ENCODE results near the gene CERS6. TPM values are rescaled to one million over a fixed set of nuclear protein-coding genes. Genes with fewer than 3 reads are reported as not detected.

The CERS6 gene
- total RNA-seq, 1 experiment from 2014 or later = 8.3 TPM

DNA sequence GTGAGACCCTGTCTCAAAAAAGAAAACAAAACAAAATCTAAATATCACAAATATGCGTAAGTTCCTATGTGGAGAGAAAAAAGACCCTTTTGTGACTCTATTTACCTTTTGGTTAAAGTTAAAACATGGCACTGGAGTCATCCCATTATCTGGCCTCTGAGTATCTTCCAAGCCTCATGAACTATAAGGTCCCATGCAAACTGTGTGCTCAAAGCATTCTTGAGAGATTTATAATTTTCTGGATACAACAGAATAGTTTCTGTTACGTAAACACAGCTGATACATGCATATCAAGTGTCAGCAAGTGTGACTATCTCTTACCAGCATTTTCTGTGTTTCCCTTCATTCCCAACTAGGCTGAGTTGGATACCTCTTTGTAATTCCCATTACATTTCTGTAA, 337.5 kb downstream of the CERS6 start:
- Histone ChIP-seq H3K27ac (no peak overlapping the region), H3K9me3 (ENCODE audit: insufficient read depth, low read depth) (no peaks in the 10 kb centered on the region)

DNA sequence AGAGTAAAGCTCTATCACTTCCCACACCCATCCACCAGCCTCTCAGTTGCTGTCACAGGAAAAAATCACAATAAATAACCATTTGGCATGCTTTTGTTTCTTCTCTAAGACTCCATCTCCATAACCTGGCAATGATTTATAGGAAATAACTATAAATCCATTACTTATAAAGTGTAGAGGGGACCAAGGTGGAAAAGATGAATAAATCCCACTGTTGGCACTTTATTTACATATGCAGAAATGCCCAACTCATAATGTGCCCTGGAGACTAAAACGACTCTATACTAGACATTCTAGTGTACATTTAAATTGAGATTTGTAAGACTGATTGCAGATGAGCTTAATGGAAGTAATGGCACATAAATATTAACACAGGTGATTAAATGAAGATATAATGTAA, 338.9 kb downstream of the CERS6 start:
- Histone ChIP-seq H3K4me3 (no peak overlapping the region), H3K36me3 (ENCODE audit: low read depth) (no peaks in the 10 kb centered on the region), H3K27ac (no peak overlapping the region), H3K27me3 (ENCODE audit: insufficient read depth, low read depth) (no peaks in the 10 kb centered on the region), H3K9me2 (ENCODE audit: insufficient read depth) (no peaks in the 10 kb centered on the region), H3K9me3 (ENCODE audit: insufficient read depth, low read depth) (no peaks in the 10 kb centered on the region), H3F3A (ENCODE audit: insufficient read depth, low read depth) (no peaks in the 10 kb centered on the region), H2AFZ (no peak overlapping the region), H3K79me2 (ENCODE audit: low read depth) (no peaks in the 10 kb centered on the region), H4K20me1 (ENCODE audit: insufficient read depth) (no peaks in the 10 kb centered on the region), H3K4me2 (no peak overlapping the region), H3K4me1 (replicated peaks; ENCODE audit: insufficient read depth) (no peaks in the 10 kb centered on the region)
- no TSS peak for BruUV-seq (replicated peaks)
- ChIA-PET POLR2A (ENCODE audit: unreplicated experiment) (no interaction called here), CTCF (no interaction called here)
- intact Hi-C loops (cut with micrococcal nuclease; ENCODE audit: unreplicated experiment) = no loop called here
- no peak for TF ChIP-seq CTCF (conservative IDR thresholded peaks at IDR 0.05)
- TF ChIP-seq EZH2 (IDR thresholded peaks at IDR 0.05; ENCODE audit: low read depth) = no peak
- DNase-seq = no peak

More for the DNA sequence above, 337.5 kb downstream of the CERS6 start:
- H3F3A ChIP-seq (ENCODE audit: insufficient read depth, low read depth) = no peaks in the 10 kb centered on the region
- H3K36me3 ChIP-seq (ENCODE audit: low read depth) = no peaks in the 10 kb centered on the region
- H2AFZ ChIP-seq = no peak overlapping the region
- no TSS peak for BruUV-seq (replicated peaks)
- H3K4me3 ChIP-seq = no peak overlapping the region
- no peak for DNase-seq
- H3K4me1 ChIP-seq (replicated peaks; ENCODE audit: insufficient read depth) = no peaks in the 10 kb centered on the region
- no peak overlapping the region for H3K4me2 ChIP-seq
- H3K27me3 ChIP-seq (ENCODE audit: insufficient read depth, low read depth) = no peaks in the 10 kb centered on the region
- no peaks in the 10 kb centered on the region for H3K9me2 ChIP-seq (ENCODE audit: insufficient read depth)
- no peak for TF ChIP-seq EZH2 (IDR thresholded peaks at IDR 0.05; ENCODE audit: low read depth)
- no peak for TF ChIP-seq CTCF (conservative IDR thresholded peaks at IDR 0.05)
- intact Hi-C loops (cut with micrococcal nuclease; ENCODE audit: unreplicated experiment) = no loop called here
- CTCF ChIA-PET = no interaction called here
- POLR2A ChIA-PET (ENCODE audit: unreplicated experiment) = no interaction called here
- no peaks in the 10 kb centered on the region for H3K79me2 ChIP-seq (ENCODE audit: low read depth)
- no peaks in the 10 kb centered on the region for H4K20me1 ChIP-seq (ENCODE audit: insufficient read depth)

GRCh38 chr2:168796090-168796577, 340.1 kb downstream of the CERS6 start:
- ChIA-PET CTCF (no interaction called here), POLR2A (ENCODE audit: unreplicated experiment) (no interaction called here)
- intact Hi-C loops (cut with micrococcal nuclease; ENCODE audit: unreplicated experiment) = no loop called here
- Histone ChIP-seq H3K79me2 (ENCODE audit: low read depth) (no peaks in the 10 kb centered on the region), H3K27me3 (ENCODE audit: insufficient read depth, low read depth) (no peaks in the 10 kb centered on the region), H3K36me3 (ENCODE audit: low read depth) (no peaks in the 10 kb centered on the region), H3K4me1 (replicated peaks; ENCODE audit: insufficient read depth) (no peaks in the 10 kb centered on the region), H3K9me2 (ENCODE audit: insufficient read depth) (no peaks in the 10 kb centered on the region), H3F3A (ENCODE audit: insufficient read depth, low read depth) (no peaks in the 10 kb centered on the region), H3K4me2 (no peak overlapping the region), H4K20me1 (ENCODE audit: insufficient read depth) (no peaks in the 10 kb centered on the region), H3K27ac (no peak overlapping the region), H2AFZ (no peak overlapping the region), H3K4me3 (no peak overlapping the region), H3K9me3 (ENCODE audit: insufficient read depth, low read depth) (no peaks in the 10 kb centered on the region)
- TF ChIP-seq CTCF (conservative IDR thresholded peaks at IDR 0.05) (no peak), EZH2 (IDR thresholded peaks at IDR 0.05; ENCODE audit: low read depth) (no peak)
- no TSS peak for BruUV-seq (replicated peaks)
- no peak for DNase-seq
